Thoracic aorta (tissue), 2 donors: ENCODE measurements around the gene XRCC4. TPM values are rescaled to one million over a fixed set of nuclear protein-coding genes. Genes with fewer than 3 reads are reported as not detected.

Experiments
- ATAC-seq: fragments of 150-250 bp; one replicate; pipeline ENCODE4 v1.8.0; 2017; ENCODE audit warnings: low read depth; ENCODE audit not compliant: insufficient number of reproducible peaks, low FRiP score
- DNase-seq: peaks from one replicate; pipeline ENCODE4 v3.0.0-alpha.2; 2020; ENCODE audit warnings: low spot score
- H3K27ac ChIP-seq, 2 donors: fragments of 200-600 bp; sonication (generic); 1 replicate in 1 of 2; 2 replicates in 1 of 2; pipeline ENCODE4 v1.5.1; 2016; ENCODE audit warnings: mild to moderate bottlenecking in 2 of 2, moderate library complexity in 2 of 2
- H3K27me3 ChIP-seq: fragments of 200-600 bp; sonication (generic); replicated peaks from 2 replicates; pipeline ENCODE4 v1.6.0; 2016; ENCODE audit warnings: mild to moderate bottlenecking; ENCODE audit not compliant: insufficient read depth
- H3K36me3 ChIP-seq: fragments of 200-600 bp; sonication (generic); one replicate; pipeline ENCODE4 v1.5.1; 2016
- H3K4me1 ChIP-seq, 2 donors: fragments of 200-600 bp; sonication (generic); 1 replicate in 1 of 2; 2 replicates in 1 of 2; pipeline versions ENCODE4 v1.5.1 to v1.6.0; 2016; ENCODE audit warnings: low read depth in 2 of 2, mild to moderate bottlenecking in 1 of 2; ENCODE audit not compliant: control insufficient read depth in 1 of 2
- H3K4me3 ChIP-seq: fragments of 200-600 bp; sonication (generic); 2 replicates; pipeline ENCODE4 v1.5.1; 2016; ENCODE audit warnings: mild to moderate bottlenecking
- H3K9me3 ChIP-seq: fragments of 200-600 bp; sonication (generic); 2 replicates; pipeline ENCODE4 v1.5.1; 2016
- total RNA-seq, 2 donors: library from RNA; depleted of rRNA; stranded (reverse); fragments of >200 nt; gene quantifications; one replicate each; pipeline versions ENCODE4 v1.1.0 to v1.2.3, GENCODE V29; 2016
- TF ChIP-seq, protein P1 (sequence below): fragments of 200-600 bp; sonication (generic); IDR thresholded peaks from one replicate; pipeline ENCODE4 v1.5.1; 2019; ENCODE audit warnings: antibody characterized with exemption

XRCC4 gene
- total RNA-seq, 2 donors from 2014 or later = 7.8 to 11.1 TPM

DNA sequence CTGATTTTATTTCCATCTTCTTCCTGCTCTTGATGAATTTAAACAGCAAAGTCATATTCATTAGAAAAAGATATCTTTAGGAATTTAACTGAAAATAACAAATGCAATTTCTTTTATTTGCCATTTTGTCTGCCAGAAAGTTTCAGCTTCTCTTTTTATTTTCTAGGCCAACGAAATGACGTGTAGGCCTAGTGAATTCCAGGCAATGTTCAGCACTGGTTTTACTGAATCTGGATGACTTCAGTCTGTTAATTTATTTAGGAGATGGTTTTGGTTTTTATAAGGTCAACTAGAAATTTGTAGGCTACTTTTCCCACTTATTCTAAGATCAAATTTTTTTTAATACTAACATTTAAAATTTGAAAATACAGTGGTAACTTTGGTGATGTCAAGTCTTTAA, 265.1 kb downstream of the XRCC4 start:
- peak overlapping the region; percentile 3 to 12 for H3K27ac ChIP-seq
- H3K9me3 ChIP-seq = no peaks in the 10 kb centered on the region
- ATAC-seq = no peak

DNA sequence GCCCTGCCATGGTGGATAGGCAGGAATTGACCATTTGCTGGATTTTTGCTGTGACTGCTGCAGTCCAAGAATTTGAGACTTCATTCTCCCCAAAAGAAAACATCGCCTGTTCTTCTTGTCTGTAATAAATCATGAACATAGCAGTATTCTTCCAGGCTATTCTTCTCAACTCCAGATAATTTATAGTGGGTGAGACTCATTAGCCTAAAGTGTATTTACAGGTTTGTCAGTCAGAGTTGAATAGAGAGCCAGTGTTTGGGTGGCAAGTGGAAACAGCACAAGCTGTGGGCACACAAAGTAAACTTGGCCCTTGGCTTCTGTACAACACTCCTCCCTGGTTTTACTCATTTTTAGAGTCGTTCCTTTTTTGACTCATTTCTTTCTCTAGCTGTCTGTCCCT, 266.0 kb downstream of the XRCC4 start:
- DNase-seq = no peak

More for the DNA sequence above, 265.1 kb downstream of the XRCC4 start:
- H3K4me1 ChIP-seq = peaks cover 9 to 12% of the 10 kb centered on the region in 2 donors
- no peak overlapping the region for H3K4me3 ChIP-seq
- TF ChIP-seq, protein P1, sequence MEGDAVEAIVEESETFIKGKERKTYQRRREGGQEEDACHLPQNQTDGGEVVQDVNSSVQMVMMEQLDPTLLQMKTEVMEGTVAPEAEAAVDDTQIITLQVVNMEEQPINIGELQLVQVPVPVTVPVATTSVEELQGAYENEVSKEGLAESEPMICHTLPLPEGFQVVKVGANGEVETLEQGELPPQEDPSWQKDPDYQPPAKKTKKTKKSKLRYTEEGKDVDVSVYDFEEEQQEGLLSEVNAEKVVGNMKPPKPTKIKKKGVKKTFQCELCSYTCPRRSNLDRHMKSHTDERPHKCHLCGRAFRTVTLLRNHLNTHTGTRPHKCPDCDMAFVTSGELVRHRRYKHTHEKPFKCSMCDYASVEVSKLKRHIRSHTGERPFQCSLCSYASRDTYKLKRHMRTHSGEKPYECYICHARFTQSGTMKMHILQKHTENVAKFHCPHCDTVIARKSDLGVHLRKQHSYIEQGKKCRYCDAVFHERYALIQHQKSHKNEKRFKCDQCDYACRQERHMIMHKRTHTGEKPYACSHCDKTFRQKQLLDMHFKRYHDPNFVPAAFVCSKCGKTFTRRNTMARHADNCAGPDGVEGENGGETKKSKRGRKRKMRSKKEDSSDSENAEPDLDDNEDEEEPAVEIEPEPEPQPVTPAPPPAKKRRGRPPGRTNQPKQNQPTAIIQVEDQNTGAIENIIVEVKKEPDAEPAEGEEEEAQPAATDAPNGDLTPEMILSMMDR = no peak
- no peaks in the 10 kb centered on the region for H3K27me3 ChIP-seq
- H3K36me3 ChIP-seq = no peaks in the 10 kb centered on the region
- DNase-seq = no peak

DNA sequence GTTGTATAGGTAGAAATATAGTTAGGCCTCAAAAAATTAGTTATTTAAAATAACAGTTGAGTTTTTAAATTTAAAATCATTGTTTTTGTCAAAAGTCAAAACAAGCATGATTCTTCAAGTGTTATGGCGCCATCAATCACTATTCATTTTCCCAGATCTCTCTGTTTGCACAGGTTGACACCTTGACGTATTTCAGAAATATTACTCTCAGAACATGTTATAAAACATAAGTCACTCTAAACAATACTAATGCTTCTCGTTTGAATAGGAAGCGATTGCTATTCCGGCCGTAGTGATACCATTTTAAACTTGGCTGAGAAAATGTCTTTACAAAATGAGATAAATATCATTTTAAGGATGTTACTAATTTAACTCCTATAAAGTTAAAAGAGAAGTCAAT, 268.1 kb downstream of the XRCC4 start:
- no peak for ATAC-seq
- TF ChIP-seq, protein P1 = no peak
- H3K4me3 ChIP-seq = no peak overlapping the region
- H3K4me1 ChIP-seq = peaks cover 9 to 12% of the 10 kb centered on the region in 2 donors
- no peaks in the 10 kb centered on the region for H3K36me3 ChIP-seq
- H3K27ac ChIP-seq = no peak overlapping the region
- no peaks in the 10 kb centered on the region for H3K27me3 ChIP-seq
- H3K9me3 ChIP-seq = no peaks in the 10 kb centered on the region
- DNase-seq = no peak

More for the DNA sequence above, 266.0 kb downstream of the XRCC4 start:
- no peaks in the 10 kb centered on the region for H3K36me3 ChIP-seq
- H3K4me1 ChIP-seq = peaks cover 9 to 12% of the 10 kb centered on the region in 2 donors
- H3K27me3 ChIP-seq = no peaks in the 10 kb centered on the region
- peak overlapping the region in 1 of 2 donors; percentile 3 for H3K27ac ChIP-seq
- TF ChIP-seq, protein P1 = no peak
- ATAC-seq = no peak
- H3K9me3 ChIP-seq = no peaks in the 10 kb centered on the region
- no peak overlapping the region for H3K4me3 ChIP-seq

DNA sequence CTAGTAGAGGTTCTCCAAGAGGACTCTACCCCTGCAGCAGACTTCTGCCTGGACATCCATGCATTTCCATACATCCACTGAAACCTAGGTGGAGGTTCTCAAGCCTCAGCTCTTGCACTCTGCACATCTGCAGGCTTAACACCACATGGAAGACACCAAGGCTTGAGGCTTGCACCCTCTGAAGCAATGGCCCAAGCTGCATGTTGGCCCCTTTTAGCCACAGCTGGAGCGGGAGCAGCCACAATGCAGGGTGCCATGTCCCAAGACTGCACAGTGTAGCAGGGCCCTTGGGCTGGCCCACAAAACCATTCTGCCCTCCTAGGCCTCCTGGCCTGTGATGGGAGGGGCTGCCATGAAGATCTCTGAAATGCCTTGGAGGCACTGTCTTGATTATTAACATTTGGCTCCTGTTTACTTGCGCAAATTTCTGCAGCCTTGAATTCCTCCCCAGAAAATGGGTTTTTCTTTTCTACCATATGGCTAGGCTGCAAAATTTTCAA, 271.0 kb downstream of the XRCC4 start:
- TF ChIP-seq, protein P1 = no peak
- Histone ChIP-seq H3K27me3 (no peaks in the 10 kb centered on the region), H3K4me1 (peaks cover 4 to 5% of the 10 kb centered on the region in 2 donors), H3K4me3 (no peak overlapping the region), H3K27ac (no peak overlapping the region), H3K36me3 (no peaks in the 10 kb centered on the region), H3K9me3 (no peaks in the 10 kb centered on the region)
- ATAC-seq (no peak), DNase-seq (no peak)

DNA sequence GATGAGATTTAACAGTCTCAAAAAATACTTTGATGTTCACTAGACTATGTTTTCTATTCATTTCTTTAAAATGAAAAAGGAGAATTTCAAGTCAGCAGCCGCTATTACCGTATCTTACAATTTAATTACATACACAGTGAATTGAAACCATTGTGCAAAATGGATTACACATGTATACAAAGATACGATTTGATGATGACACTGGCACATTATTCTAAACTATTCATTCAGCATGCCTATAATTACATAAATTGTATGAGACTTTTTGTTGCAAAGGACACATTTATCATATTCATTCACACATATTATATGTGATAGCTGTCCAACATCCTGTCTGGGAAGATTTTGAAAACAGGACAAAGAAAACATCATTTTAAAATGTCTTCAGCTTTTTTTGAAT, 275.9 kb downstream of the XRCC4 start:
- Histone ChIP-seq H3K4me1 (no peaks in the 10 kb centered on the region), H3K27me3 (no peaks in the 10 kb centered on the region), H3K4me3 (no peak overlapping the region), H3K9me3 (no peaks in the 10 kb centered on the region), H3K36me3 (no peaks in the 10 kb centered on the region), H3K27ac (no peak overlapping the region)
- no peak for ATAC-seq
- no peak for DNase-seq
- TF ChIP-seq, protein P1 = no peak
